Measurements from ENCODE around the gene SMIM44. TPM values are rescaled to one million over a fixed set of nuclear protein-coding genes. Genes with fewer than 3 reads are reported as not detected.

SMIM44 gene
- total and polyA plus RNA-seq, 9 of the 15 experiments (the other 6 are each of a cell fraction or from before 2014, with no cell fraction given), result not detected

DNA sequence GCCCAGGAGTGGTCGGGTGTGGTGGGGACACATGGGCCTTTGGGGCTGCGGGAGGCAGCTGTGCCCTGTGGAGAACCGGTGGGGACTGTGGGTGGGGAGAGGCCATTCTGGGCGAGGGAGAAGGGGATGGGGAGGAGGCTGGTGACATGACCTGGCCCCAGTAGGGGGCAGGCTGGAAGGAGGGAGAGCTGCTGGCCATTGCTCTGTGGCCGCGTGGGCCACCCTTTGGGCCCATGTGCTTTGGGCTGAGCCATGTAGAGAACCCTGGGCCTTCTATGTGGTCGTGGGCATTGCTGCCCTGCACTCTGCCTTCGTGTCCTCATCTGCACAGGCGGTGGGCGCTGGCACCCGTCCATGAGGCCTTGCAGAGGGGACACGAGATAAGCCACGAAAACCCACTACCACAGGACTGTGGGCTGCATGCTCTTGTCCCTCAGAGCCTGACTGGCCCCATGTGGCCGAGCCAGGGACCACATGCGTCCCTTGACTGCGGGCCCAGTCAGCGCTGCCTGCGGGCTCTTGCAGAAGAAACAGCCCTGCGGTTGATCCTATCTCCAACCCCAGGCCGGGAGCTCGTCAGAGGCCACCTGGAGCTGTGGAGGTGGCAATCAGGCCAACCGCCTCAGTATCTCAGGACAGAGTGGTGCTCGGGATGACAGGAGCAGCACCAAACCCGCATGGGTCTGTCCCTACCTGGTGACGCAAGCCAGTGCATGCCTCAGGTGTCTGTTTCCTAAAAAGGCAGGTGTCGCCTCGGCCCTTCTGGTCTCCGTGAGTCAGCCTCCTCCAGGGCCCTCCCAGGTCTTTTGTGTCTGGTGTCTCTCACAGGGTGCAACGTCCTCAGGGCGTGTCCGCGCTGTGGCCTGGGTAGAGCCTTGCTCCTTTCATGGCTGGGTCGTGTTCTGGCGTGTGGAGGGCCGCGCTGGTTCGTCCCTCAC lies 37.2 kb upstream of the SMIM44 start (continued):
- TF ChIP-seq EWSR1 (IDR thresholded peaks at IDR 0.05; ENCODE audit: borderline replicate concordance, low read depth, partially characterized antibody) (no peak), MXI1 (IDR thresholded peaks at IDR 0.05; ENCODE audit: low read depth, low read length) (0 out of 2 replicates have a peak, but pooled peaks have one; percentile 9), TEAD4 (IDR thresholded peaks at IDR 0.05; ENCODE audit: low read length) (peak; percentile 88), TEAD4 (CRISPR knock-in tag; IDR thresholded peaks at IDR 0.05; ENCODE audit: borderline replicate concordance) (peak; percentile 98), RUNX1 (IDR thresholded peaks at IDR 0.05; ENCODE audit: low read depth) (0 out of 2 replicates have a peak, but pooled peaks have one; percentile 71), MIER1 (IDR thresholded peaks at IDR 0.05; ENCODE audit: low read depth) (no peak), ZNF445 (CRISPR knock-in tag; IDR thresholded peaks at IDR 0.05; ENCODE audit: low read depth) (no peak), POLR2AphosphoS2 (IDR thresholded peaks at IDR 0.05; ENCODE audit: low read length) (no peak), NFIX (CRISPR knock-in tag; IDR thresholded peaks at IDR 0.05; ENCODE audit: low read depth) (no peak), SRF (CRISPR knock-in tag; IDR thresholded peaks at IDR 0.05) (no peak; a peak in 1 of 4 replicates), PML (IDR thresholded peaks at IDR 0.05; ENCODE audit: low read length) (peak; percentile 72; the same call in 1 of the 2 replicates), CBX1 (IDR thresholded peaks at IDR 0.05; ENCODE audit: low read depth) (0 out of 2 replicates have a peak, but pooled peaks have one; percentile 55), POLR2B (IDR thresholded peaks at IDR 0.05; ENCODE audit: low read depth, partially characterized antibody) (no peak), MEIS2 (IDR thresholded peaks at IDR 0.05; ENCODE audit: partially characterized antibody) (no peak), SUPT5H (IDR thresholded peaks at IDR 0.05) (peak; percentile 13; the same call in 1 of the 2 replicates), CBX8 (IDR thresholded peaks at IDR 0.05; ENCODE audit: borderline replicate concordance, extremely low read depth, low read depth, low read length, poor library complexity, severe bottlenecking) (no peak), ZNF12 (CRISPR knock-in tag; IDR thresholded peaks at IDR 0.05) (peak; percentile 75; the same call in 1 of the 2 replicates), ADNP (tag; IDR thresholded peaks at IDR 0.05) (0 out of 2 replicates have a peak, but pooled peaks have one; percentile 29)
- TF ChIP-seq, protein P1, sequence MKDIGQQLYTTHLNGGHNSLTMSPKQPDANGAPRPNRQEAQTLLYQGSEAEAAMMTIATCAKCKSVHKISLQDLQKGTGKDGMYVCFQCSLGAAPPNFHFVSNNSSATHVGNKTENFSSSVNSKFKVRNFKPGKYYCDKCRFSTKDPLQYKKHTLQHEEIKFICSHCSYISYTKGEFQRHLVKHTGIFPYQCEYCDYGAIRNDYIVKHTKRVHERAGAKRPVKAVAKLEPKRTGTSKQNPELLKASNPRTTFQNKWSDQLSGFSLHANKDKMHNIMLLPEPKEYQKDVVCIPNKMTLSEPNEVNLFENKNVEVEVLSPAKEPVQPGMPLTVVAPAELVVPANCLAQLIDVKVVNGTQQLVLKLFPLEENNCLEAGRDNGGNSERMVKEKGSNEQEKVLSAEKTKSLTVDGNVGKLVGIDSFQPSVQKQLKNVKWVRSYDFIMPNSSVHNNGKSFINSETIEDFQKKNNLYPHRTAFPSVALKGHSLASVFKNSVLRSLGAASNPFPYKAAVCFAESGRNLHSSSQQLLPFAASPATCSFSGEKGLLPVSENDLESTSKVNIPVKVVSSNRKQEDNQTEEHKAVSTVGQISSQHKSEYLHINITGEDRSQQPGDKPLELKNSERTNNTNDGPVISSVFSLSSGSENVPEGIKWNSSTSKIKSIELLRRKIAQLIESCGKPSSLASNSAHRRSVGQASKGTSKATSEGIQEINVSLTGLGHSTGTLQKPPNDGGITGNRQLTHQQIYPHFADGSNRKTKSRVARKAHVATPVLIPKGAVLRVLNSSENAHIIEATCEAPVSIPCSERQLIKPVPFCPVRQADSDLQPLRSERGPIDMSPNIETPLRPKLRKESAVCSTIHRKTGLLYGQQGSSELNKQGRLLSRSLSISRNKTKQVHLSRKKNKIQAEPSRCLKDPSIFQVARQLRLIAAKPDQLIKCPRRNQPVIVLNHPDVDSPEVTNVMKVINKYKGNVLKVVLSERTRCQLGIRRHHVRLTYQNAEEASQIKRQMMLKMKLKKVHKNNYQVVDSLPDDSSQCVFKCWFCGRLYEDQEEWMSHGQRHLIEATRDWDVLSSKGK (CRISPR knock-in tag; IDR thresholded peaks at IDR 0.05), result no peak
- TF ChIP-seq, protein P2, sequence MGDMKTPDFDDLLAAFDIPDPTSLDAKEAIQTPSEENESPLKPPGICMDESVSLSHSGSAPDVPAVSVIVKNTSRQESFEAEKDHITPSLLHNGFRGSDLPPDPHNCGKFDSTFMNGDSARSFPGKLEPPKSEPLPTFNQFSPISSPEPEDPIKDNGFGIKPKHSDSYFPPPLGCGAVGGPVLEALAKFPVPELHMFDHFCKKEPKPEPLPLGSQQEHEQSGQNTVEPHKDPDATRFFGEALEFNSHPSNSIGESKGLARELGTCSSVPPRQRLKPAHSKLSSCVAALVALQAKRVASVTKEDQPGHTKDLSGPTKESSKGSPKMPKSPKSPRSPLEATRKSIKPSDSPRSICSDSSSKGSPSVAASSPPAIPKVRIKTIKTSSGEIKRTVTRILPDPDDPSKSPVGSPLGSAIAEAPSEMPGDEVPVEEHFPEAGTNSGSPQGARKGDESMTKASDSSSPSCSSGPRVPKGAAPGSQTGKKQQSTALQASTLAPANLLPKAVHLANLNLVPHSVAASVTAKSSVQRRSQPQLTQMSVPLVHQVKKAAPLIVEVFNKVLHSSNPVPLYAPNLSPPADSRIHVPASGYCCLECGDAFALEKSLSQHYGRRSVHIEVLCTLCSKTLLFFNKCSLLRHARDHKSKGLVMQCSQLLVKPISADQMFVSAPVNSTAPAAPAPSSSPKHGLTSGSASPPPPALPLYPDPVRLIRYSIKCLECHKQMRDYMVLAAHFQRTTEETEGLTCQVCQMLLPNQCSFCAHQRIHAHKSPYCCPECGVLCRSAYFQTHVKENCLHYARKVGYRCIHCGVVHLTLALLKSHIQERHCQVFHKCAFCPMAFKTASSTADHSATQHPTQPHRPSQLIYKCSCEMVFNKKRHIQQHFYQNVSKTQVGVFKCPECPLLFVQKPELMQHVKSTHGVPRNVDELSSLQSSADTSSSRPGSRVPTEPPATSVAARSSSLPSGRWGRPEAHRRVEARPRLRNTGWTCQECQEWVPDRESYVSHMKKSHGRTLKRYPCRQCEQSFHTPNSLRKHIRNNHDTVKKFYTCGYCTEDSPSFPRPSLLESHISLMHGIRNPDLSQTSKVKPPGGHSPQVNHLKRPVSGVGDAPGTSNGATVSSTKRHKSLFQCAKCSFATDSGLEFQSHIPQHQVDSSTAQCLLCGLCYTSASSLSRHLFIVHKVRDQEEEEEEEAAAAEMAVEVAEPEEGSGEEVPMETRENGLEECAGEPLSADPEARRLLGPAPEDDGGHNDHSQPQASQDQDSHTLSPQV (IDR thresholded peaks at IDR 0.05), result peak; percentile 98

Measured in K562 (cell line).